Duodenal mucosa (tissue), 2 donors: ENCODE measurements around the gene ZC3H12A.
A peak's percentile ranks its signal among the peaks of the same experiment; 100 is the strongest.

Source experiments
- H3K27ac ChIP-seq: one replicate; pipeline ENCODE4 v1.7.0; 2013; ENCODE audit warnings: low read depth, low read length
- H3K27me3 ChIP-seq, 2 donors: one replicate each; pipeline ENCODE4 v1.7.0; 2013; ENCODE audit warnings: low read length in 2 of 2, control low read depth in 1 of 2; ENCODE audit not compliant: insufficient read depth in 2 of 2, control insufficient read depth in 1 of 2
- H3K36me3 ChIP-seq, 2 donors: one replicate each; pipeline ENCODE4 v1.7.0; 2013; ENCODE audit warnings: low read length in 2 of 2, control low read depth in 1 of 2; ENCODE audit not compliant: insufficient read depth in 2 of 2, control insufficient read depth in 1 of 2
- H3K4me1 ChIP-seq, 2 donors: one replicate each; pipeline ENCODE4 v1.7.0; 2013; ENCODE audit warnings: low read length in 2 of 2, control low read depth in 1 of 2; ENCODE audit not compliant: insufficient read depth in 2 of 2, control insufficient read depth in 1 of 2
- H3K4me3 ChIP-seq, 2 donors: one replicate each; pipeline ENCODE4 v1.7.0; 2013; ENCODE audit warnings: low read length in 2 of 2, low read depth in 1 of 2
- H3K9ac ChIP-seq, 2 donors: one replicate each; pipeline ENCODE4 v1.7.0; 2013; ENCODE audit warnings: low read length in 2 of 2, low read depth in 1 of 2
- H3K9me3 ChIP-seq, 2 donors: one replicate each; pipeline ENCODE4 v1.7.0; 2013; ENCODE audit warnings: low read length in 2 of 2, control low read depth in 1 of 2; ENCODE audit not compliant: control insufficient read depth in 1 of 2

Gene ZC3H12A

DNA sequence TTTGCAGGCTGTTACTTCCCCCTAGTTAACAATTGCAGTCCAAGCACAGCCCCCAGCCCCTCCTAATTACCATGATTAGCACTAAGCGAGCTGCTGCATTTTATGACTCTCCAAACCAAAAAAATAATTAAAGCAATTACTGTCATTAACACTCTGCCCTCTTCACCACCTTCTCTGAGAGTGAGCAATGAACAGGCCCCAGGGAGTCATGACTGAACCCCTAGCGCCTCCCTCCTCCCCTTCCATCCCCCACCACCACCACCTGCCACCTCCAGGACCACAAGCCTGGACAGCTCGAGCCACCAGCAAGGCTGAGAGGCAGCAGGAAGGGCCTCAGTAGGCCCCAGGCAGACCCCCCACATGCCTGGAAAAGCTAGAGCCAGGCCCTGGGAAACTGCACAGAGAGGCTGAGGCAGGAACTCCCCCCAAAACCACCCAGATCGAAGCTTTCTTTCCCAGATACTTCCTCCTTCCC, 35.5 kb upstream of the ZC3H12A start:
- Histone ChIP-seq H3K9me3 (no peaks in the 10 kb centered on the region), H3K4me1 (no peaks in the 10 kb centered on the region), H3K9ac (no peak overlapping the region), H3K27me3 (peaks cover 7 to 10% of the 10 kb centered on the region in 2 donors), H3K4me3 (no peak overlapping the region), H3K27ac (no peak overlapping the region), H3K36me3 (no peaks in the 10 kb centered on the region)

DNA sequence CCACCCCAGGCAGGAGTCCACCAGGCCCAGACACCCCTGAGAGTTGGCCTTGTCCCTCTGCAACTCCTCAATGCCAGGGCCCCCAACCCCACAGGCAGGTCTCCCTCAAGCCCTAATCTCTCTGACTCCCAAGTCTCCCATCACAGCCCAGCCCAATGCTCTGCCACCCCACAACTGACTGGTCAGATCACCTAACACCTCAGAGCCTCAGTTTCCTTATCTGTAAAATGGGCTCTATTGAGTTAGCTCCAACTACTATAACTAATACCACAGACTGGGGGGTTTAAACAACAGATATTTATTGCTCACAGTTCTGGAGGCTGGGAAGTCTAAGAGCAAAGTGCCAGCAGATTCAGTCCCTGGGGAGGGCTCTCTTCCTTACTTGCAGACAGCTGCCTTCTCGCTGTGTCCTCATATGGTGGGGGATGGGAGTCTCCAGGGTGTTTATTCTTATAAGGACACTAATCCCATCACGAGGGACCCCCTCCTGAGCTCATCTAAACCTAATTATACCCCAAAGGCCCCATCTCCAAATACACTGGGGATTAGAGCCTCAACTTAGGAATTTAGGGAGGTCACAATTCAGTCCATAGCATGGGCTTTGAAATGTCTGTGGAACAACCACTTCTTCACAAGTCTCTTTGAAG, 34.9 kb upstream of the ZC3H12A start:
- H3K27me3 ChIP-seq: peaks cover 5 to 10% of the 10 kb centered on the region in 2 donors
- H3K9ac ChIP-seq: no peak overlapping the region

DNA sequence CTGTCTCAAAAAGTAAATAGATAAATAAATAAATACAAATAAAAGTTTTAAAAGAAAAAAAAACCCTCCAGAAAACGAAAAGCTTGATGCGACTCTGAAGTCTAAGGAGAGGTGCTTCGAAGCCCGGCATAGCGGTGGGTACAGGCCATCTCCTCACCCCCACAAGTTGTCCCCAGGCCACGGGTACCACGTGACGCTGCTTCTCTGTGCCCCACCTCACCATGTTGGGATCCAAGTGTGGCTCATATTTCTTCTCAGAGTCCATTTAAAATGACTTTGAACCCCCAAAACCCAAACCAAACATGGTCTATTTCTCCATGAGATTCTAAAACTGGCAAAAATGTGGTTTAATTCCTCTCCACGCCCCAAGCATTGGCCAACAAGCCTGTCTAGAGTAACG, 32.9 kb upstream of the ZC3H12A start:
- H3K4me1 ChIP-seq: no peaks in the 10 kb centered on the region
- no peak overlapping the region for H3K4me3 ChIP-seq
- no peak overlapping the region for H3K9ac ChIP-seq
- no peak overlapping the region for H3K27ac ChIP-seq
- no peaks in the 10 kb centered on the region for H3K9me3 ChIP-seq
- no peaks in the 10 kb centered on the region for H3K36me3 ChIP-seq
- peaks cover 4 to 10% of the 10 kb centered on the region in 2 donors for H3K27me3 ChIP-seq

More for the DNA sequence above, 34.9 kb upstream of the ZC3H12A start:
- Histone ChIP-seq H3K27ac (no peak overlapping the region), H3K9me3 (no peaks in the 10 kb centered on the region), H3K36me3 (no peaks in the 10 kb centered on the region), H3K4me1 (no peaks in the 10 kb centered on the region), H3K4me3 (no peak overlapping the region)

DNA sequence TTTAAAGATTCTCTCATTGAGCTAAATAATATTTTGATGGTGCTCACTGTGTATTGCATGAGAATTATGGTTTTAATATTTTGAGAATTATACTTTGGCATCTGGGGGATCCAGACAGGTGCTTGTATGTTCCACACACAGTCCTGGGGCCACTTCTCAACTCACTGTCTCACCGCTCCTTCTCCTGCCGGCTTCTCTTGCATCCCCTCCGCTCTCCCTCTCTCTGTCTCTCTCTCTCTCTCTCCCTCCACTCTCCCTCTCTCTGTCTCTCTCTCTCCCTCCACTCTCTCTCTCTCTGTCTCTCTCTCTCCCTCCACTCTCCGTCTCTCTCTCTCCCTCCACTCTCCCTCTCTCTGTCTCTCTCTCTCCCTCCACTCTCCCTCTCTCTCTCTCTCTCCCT, 32.2 kb upstream of the ZC3H12A start:
- Histone ChIP-seq H3K9me3 (no peaks in the 10 kb centered on the region), H3K36me3 (no peaks in the 10 kb centered on the region), H3K4me1 (no peaks in the 10 kb centered on the region), H3K4me3 (no peak overlapping the region), H3K27me3 (peaks cover 4 to 10% of the 10 kb centered on the region in 2 donors), H3K27ac (no peak overlapping the region), H3K9ac (no peak overlapping the region)

DNA sequence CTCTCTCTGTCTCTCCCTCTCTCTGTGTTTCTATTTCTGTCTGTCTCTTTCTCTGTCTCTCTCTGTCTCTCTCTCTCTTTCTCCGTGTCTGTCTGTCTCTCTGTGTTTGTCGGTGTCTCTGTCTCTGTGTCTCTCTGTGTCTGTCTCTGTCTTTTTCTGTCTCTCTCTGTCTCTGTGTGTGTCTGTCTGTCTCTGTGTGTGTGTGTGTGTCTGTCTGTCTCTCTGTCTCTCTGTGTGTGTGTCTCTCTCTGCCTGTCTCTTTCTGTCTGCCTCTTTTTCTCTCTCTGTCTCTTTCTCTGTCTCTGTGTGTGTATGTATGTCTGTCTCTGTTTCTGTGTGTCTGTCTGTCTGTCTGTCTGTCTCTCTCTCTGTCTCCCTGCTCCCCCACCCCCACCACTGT, 31.7 kb upstream of the ZC3H12A start:
- Histone ChIP-seq H3K9me3 (no peaks in the 10 kb centered on the region), H3K27ac (no peak overlapping the region), H3K27me3 (peaks cover 4 to 10% of the 10 kb centered on the region in 2 donors), H3K9ac (no peak overlapping the region), H3K4me1 (no peaks in the 10 kb centered on the region), H3K4me3 (no peak overlapping the region), H3K36me3 (no peaks in the 10 kb centered on the region)

DNA sequence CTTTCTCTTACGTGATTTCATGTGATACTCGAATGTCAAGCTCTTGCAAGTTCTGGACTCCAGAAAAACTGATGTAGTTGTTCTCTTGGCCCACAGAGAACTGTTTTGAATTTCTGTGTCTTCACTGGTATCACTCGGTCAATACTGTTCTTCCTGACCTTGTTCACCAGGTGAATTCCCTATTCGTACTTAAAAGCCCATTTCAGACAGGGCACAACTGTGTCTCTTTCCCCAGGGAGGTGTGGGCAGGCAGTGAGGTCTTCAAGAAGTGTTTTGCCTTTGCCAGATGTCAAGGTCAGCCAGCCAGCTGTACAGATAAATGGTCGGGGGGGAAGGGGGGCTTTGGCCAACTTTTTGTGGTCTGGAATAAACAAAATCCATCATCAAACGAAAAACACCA, 27.5 kb upstream of the ZC3H12A start:
- peaks cover 4 to 8% of the 10 kb centered on the region in 2 donors for H3K27me3 ChIP-seq
- H3K36me3 ChIP-seq: no peaks in the 10 kb centered on the region
- H3K27ac ChIP-seq: no peak overlapping the region
- no peaks in the 10 kb centered on the region for H3K9me3 ChIP-seq
- H3K9ac ChIP-seq: no peak overlapping the region
- H3K4me1 ChIP-seq: no peaks in the 10 kb centered on the region
- H3K4me3 ChIP-seq: no peak overlapping the region

DNA sequence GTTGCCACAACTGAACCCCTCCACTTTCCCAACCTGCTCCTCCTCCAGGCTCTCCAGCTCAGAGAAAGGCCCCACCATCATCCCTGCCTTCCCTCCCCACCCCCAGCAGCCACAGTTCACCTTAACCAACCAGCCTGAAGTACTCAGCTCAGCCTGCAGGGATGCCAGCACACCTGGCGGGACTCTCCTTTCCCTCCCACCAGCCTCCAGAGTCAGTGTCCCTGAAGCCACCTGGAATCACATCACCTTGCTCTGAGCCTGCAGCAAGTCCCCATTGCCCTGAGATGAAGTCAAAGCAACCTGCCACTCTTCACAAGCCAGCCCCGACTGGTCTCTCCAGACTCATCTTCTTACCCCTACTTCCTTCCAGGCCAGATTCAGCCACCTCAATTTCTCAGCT, 26.2 kb upstream of the ZC3H12A start:
- Histone ChIP-seq H3K4me3 (no peak overlapping the region), H3K27me3 (peaks cover 0 to 5% of the 10 kb centered on the region in 2 donors), H3K9me3 (no peaks in the 10 kb centered on the region), H3K4me1 (no peaks in the 10 kb centered on the region), H3K27ac (no peak overlapping the region), H3K9ac (no peak overlapping the region), H3K36me3 (no peaks in the 10 kb centered on the region)

DNA sequence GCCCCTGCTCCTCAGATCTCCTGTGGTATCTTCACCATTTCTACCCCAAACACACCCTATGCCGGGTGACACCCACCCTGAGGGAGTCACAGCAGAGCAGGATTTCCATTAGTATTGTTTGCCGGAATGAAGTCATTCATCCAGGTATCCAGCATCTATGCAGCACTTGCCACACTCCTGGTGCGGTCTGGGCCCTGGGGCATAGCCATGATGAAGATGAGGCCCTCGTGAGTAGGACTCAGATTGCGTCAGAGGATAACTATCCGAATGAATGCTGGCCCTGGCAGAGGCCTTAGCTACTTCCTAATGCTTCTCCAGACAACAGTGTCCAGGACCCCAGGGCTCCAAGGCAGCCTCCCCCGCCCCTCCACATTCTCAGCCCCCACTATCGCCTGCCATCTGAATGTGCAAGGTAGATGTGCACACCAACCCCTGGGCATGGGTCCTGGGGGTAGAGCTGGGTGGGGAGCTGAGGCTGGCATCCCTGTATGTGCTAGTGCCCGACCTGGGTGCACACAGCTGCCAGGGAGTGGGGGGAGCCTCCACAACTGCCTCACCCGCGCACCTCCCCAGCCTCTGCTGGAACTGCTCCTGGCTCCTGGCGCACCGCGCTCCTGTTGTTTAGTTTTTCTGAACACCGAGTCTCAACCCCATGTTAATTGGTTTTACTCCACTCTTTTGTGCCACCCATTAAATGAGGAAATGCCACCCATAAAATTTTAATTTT, 25.5 kb upstream of the ZC3H12A start:
- Histone ChIP-seq H3K36me3 (no peaks in the 10 kb centered on the region), H3K9me3 (no peaks in the 10 kb centered on the region), H3K9ac (no peak overlapping the region), H3K27me3 (peaks cover 0 to 5% of the 10 kb centered on the region in 2 donors), H3K4me1 (no peaks in the 10 kb centered on the region), H3K4me3 (no peak overlapping the region), H3K27ac (no peak overlapping the region)

DNA sequence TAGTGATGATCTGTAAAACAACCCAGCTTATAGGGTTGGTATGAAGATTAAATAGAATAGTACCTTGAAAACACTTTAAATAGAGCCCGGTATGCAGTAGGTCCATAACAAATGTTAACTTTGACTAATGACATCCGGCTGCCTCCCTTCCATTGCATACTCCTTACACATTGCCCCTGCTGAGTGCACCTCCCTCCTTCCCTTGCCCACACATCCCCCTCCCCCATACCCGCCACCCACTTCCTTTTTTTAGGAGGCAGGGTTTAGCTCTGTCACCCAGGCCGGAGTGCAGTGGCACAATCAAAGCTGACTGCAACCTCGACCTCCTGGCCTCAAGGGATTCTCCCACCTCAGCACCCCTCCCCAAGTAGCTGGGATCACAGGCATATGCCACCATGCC, 24.4 kb upstream of the ZC3H12A start:
- H3K9me3 ChIP-seq: no peaks in the 10 kb centered on the region
- H3K4me1 ChIP-seq: peaks cover 0 to 4% of the 10 kb centered on the region in 2 donors
- H3K27me3 ChIP-seq: peaks cover 0 to 5% of the 10 kb centered on the region in 2 donors
- H3K36me3 ChIP-seq: no peaks in the 10 kb centered on the region
- no peak overlapping the region for H3K27ac ChIP-seq
- H3K9ac ChIP-seq: no peak overlapping the region
- no peak overlapping the region for H3K4me3 ChIP-seq

DNA sequence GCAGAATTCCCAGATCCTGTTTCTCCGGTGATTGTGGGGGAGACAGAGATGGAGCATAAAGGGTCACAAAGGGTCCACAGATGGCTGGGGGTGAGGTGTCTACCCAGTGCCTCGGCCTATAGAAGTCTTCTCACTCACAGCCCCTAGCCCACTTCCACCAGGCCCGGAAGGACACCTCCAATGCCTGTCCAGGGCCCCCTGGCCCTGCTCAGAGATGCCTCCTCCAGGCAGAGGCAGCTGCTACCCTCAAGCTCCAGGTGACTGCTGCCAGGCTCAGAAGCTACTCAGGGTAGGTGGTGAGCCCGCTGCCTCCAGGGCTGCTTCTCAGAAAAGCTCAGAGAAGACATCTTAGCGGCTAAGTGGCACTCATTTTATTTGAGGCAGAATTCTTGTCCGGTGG, 22.0 kb upstream of the ZC3H12A start:
- peaks cover 0 to 5% of the 10 kb centered on the region in 2 donors for H3K27me3 ChIP-seq
- H3K9me3 ChIP-seq: no peaks in the 10 kb centered on the region
- peak overlapping the region in 1 of 2 donors; percentile 24 for H3K4me3 ChIP-seq
- no peak overlapping the region for H3K27ac ChIP-seq
- H3K4me1 ChIP-seq: peaks cover 0 to 7% of the 10 kb centered on the region in 2 donors
- no peak overlapping the region for H3K9ac ChIP-seq
- H3K36me3 ChIP-seq: no peaks in the 10 kb centered on the region
